Stimulated activated CD8-positive, alpha-beta memory T cell treated with anti-CD3 and anti-CD28 coated beads, Interleukin-4, amount 100 ng/mL, for 4 hours (primary cell): ENCODE measurements around the gene GPC2.
A peak's percentile ranks its signal among the peaks of the same experiment; 100 is the strongest.
"Not testable (repeated sequence)": the region's sequence is repeated elsewhere in the genome, so short reads cannot be mapped to it uniquely, and the experiment has no call there.

Experiments used
- DNase-seq, 2 donors: peaks; one replicate each; pipeline ENCODE4 v3.0.0-alpha.2; 2020; ENCODE audit warnings: low read depth in 2 of 2, low spot score in 1 of 2

GPC2 gene

GRCh38 chr7:100177045-100178001 lies at the start of gene GPC2, which contains the start of gene STAG3:
Gene GPC2 (minus strand): TSS chr7:100177381. CDS start chr7:100177199, 182 bp downstream.
Gene STAG3 (plus strand): TSS chr7:100177918. CDS start chr7:100180557, 2,639 bp downstream.
- DNase-seq, result peak; percentile 94 to 96

- not testable (repeated sequence) for DNase-seq
Observed at GRCh38 chr7:100224891-100225290, 47.7 kb upstream of the GPC2 start.

- DNase-seq, result not testable (repeated sequence)
Observed at GRCh38 chr7:100223376-100223927, 46.3 kb upstream of the GPC2 start.

GRCh38 chr7:100222445-100223132 lies 45.4 kb upstream of the GPC2 start:
- no peak for DNase-seq

- no peak for DNase-seq
Observed at GRCh38 chr7:100221767-100222444, 44.7 kb upstream of the GPC2 start.

GRCh38 chr7:100221231-100221718 lies 44.1 kb upstream of the GPC2 start:
- peak; percentile 58 to 62 for DNase-seq

GRCh38 chr7:100220586-100221230 lies 43.5 kb upstream of the GPC2 start:
- DNase-seq, result no peak

GRCh38 chr7:100219801-100220585 lies 42.8 kb upstream of the GPC2 start, which contains the start of gene PVRIG:
Gene PVRIG (plus strand): TSS chr7:100219949. CDS start chr7:100219971, 22 bp downstream.
- DNase-seq, result not testable (repeated sequence)

- no peak for DNase-seq
Observed at GRCh38 chr7:100219271-100219737, 42.1 kb upstream of the GPC2 start.

- peak; percentile 50 to 53 for DNase-seq
Observed at GRCh38 chr7:100217934-100218333, 40.8 kb upstream of the GPC2 start.

GRCh38 chr7:100215895-100216294 lies 38.7 kb upstream of the GPC2 start:
- no peak for DNase-seq

GRCh38 chr7:100214356-100214755 lies 37.2 kb upstream of the GPC2 start:
- not testable (repeated sequence) for DNase-seq

GRCh38 chr7:100213672-100214071 lies 36.5 kb upstream of the GPC2 start:
- DNase-seq, result no peak

GRCh38 chr7:100212631-100213286 lies 35.6 kb upstream of the GPC2 start:
- no peak for DNase-seq

GRCh38 chr7:100211342-100211780 lies 34.2 kb upstream of the GPC2 start:
- no peak for DNase-seq

- DNase-seq, result no peak
Observed at GRCh38 chr7:100210805-100211204, 33.6 kb upstream of the GPC2 start.

GRCh38 chr7:100209493-100209892 lies 32.3 kb upstream of the GPC2 start:
- no peak for DNase-seq

- no peak for DNase-seq
Observed at GRCh38 chr7:100208911-100209408, 31.8 kb upstream of the GPC2 start.

GRCh38 chr7:100204454-100204853 lies 27.3 kb upstream of the GPC2 start:
- DNase-seq, result no peak
